ENCODE results near the gene EVA1C. TPM values are rescaled to one million over a fixed set of nuclear protein-coding genes. Genes with fewer than 3 reads are reported as not detected.
"Not testable (repeated sequence)": the region's sequence is repeated elsewhere in the genome, so short reads cannot be mapped to it uniquely, and the experiment has no call there.

EVA1C gene
- total RNA-seq, 2 donors from 2014 or later: 39.2 to 53.5 TPM

DNA sequence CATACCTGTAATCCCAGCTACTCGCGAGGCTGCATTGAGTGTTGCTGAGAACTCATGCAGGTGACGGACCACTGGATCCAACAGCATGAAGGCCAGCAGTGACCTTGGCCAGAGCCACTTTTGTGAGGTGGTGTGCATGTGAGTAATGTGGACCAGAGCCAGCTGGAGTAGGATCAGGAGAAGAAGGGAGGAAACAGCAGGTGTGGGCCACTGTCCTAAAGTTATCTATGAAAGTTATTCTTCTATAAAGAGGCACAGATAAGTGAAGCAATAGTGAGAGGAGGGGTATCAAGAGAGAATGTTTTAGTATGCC is 125.0 kb downstream of the EVA1C start:
- DNase-seq (ENCODE audit: low spot score): no peak
- intact Hi-C loops (cut with DNase I): no loop called here

DNA sequence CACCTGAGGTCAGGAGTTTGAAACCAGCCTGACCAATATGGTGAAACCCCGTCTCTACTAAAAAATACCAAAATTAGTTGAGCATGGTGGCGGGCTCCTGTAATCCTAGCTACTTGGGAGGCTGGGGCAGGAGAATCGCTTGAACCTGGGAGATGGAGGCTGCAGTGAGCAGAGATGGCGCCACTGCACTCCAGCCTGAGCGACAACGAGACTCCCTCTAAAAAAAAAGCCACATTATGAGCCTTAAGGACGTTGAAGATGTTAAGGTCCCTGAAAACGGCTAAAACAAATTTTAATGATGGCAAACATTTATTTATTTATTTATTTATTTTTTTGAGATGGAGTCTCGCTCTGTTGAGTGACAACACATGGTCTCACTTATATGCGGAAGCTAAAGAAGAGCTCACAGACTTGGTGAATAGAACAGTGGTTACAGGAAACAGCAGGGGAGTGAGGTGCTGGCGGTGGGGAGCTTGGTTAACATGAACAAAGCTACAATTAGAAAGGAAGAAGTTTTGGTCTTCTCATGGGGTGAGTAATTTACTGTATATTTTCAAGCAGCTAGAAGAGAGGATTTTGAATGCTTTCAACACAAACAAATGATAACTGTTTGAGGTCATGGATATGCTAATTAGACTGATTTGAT is 125.8 kb downstream of the EVA1C start:
- DNase-seq (ENCODE audit: low spot score): no peak
- intact Hi-C loops (cut with DNase I): no loop called here

DNA sequence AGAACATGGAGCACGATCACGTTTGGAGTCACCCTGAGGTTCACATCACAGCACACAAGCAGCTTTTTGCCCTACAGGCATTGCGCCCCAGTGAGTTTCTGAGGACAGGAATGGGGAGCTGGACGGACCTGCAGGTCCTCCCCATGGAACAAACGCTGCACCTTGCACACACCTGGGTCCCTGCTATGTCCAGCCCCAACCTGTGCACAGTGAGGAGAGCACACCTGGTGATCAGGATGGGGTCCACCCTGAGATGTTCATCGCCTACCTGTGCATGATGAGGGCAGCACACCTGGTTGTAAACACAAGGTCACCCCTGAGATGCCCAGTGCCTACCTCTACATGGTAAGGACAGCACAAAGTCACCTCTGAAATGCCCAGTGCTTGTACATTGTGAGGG is 126.9 kb downstream of the EVA1C start:
- DNase-seq (ENCODE audit: low spot score): no peak
- intact Hi-C loops (cut with DNase I): no loop called here

DNA sequence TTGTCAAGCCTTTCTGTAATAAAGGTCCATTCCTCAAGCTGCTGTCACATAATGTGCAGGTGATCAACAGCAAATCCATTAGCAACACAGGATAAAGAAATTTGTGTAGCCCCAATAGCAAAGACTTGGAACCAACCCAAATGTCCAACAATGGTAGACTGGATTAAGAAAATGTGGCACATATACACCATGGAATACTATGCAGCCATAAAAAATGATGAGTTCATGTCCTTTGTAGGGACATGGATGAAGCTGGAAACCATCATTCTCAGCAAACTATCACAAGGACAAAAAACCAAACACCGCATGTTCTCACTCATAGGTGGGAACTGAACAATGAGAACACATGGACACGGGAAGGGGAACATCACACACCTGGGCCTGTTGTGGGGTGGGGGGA is 130.6 kb downstream of the EVA1C start:
- intact Hi-C loops (cut with DNase I); DNase-seq (ENCODE audit: low spot score): not testable (repeated sequence)

DNA sequence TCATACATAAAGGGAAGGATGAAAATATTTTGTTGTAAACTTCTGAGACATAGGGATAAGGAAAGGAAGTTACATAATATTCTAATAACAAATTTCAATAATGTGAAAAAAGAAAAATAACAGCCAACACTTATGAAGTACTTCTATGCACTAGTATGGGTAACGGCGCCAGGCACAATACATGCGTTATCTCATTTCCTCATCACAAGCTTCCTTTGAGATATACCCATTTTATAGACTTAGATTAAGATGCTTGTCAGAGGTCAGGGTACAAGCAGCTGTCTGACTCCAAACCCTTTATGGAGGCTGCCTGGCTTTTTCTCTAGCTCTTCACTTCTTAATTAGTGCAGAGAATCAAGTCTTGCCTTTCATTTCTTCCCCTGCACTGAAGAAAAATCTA is 131.5 kb downstream of the EVA1C start:
- intact Hi-C loops (cut with DNase I): no loop called here
- DNase-seq (ENCODE audit: low spot score): no peak

DNA sequence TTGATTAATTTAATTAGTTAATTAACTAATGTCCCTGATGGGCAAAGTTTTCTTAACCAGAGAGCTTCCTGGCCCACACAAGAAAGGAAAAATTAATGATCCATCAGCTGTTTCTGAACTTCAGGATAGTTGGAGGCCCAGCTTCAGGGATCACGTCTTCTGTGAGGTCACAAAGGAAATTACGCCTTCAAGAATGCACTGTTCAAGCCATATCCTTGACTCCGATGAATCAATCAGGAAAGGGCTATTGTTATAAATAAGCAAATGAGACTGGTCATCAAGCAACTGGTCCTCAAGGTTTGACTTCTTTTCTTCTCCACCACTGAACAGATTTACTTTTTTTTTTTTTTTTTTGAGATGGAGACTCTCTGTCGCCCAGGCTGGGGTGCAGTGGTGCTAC is 132.2 kb downstream of the EVA1C start:
- intact Hi-C loops (cut with DNase I): no loop called here
- no peak for DNase-seq (ENCODE audit: low spot score)

DNA sequence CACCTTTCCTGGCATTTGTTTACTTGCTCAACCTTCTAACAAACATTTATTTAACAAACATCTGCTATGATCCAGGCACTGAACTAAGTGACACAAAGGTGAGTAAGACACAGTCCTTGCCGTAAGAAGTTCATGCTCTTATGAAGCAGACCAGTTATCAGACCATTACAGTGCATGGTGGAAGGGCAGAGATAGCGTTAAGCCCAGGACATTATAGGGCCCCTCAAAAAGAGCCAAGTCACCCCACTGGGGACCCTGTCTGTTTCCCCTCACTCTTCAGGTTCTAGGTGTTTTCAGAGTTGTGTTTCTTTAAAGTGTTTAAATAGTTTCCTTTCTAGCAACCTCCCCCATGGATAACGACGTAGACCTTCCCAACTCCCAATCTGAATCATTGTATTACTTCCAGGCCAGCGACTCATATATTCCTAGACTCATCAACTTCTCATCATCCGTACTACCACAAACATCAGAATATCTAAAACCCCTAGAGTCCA is 133.5 kb downstream of the EVA1C start:
- DNase-seq (ENCODE audit: low spot score): no peak
- intact Hi-C loops (cut with DNase I): no loop called here

DNA sequence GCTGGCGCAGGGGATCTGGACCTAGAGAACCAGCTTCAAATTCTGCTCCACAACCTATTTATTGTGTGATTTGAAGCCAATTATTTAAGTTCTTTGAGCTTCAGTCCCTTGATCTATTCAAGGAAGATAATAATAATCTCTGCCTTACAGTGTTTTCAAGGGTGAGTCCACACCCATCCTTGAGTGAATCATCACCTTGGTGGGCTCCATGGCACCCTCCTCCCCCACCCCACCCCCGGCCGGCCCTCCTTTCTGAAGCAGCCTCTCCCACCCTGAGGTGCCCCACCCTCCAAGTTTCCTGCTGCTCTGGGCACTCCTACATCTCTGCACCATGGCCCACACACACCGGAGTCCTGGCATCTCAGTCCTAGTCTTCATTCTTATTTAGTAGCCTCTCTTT is 134.5 kb downstream of the EVA1C start:
- no peak for DNase-seq (ENCODE audit: low spot score)
- intact Hi-C loops (cut with DNase I): no loop called here

DNA sequence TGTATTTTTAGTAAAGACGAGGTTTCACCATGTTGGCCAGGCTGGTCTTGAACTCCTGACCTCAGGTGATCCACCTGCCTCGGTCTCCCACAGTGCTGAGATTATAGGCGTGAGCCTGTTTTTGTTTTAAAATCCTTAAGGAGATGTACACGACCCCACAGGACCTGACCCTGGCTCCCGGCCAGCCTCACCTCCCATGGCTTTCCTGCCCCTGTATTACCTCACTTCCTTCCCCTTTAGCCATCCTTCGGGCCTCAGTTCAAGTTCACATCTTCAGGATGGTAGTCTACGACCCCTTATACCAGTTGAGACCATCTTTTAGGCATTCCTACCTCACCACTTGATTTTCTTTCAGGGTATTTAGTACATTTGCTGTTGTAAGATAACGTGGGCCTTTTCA is 136.5 kb downstream of the EVA1C start:
- intact Hi-C loops (cut with DNase I): no loop called here
- DNase-seq (ENCODE audit: low spot score): no peak

DNA sequence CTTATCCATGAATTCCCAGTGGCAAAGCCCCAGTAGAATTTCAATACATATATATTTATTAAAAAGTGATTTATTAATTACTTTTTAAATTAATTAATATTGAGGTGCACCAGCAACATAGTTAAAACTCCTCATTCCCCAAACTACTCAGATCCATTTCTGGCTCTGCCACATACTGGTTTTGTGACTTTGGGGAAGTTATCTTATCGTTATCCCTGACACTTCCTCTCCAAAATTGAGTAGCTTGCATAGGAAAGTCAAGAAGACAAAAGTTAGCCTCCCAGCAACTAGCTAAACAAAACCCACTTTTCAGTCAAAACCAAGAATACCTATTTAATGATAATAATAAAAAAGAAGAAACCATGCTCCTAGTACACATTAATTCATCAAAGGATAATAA is 136.9 kb downstream of the EVA1C start:
- DNase-seq (ENCODE audit: low spot score): no peak
- intact Hi-C loops (cut with DNase I): no loop called here

DNA sequence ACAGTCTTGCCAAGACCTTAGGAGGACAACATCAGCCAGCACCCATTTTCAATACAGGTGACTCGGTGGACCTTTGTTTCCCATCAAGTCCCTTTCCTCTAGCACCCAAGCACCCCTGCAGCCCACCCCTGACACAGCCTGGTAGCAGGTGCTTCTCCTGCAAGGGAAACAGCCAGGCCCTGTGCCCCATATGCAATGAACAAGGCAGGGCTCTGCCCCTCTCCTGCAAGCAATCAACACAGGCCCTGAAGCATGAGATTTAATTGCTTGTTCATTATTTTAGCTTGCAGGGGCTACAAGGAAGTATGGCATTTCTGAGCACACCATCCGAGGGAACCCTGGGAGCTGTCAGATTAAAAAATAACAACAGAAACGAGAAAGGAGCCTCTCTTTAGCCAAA is 137.4 kb downstream of the EVA1C start:
- DNase-seq (ENCODE audit: low spot score): no peak
- intact Hi-C loops (cut with DNase I): no loop called here

DNA sequence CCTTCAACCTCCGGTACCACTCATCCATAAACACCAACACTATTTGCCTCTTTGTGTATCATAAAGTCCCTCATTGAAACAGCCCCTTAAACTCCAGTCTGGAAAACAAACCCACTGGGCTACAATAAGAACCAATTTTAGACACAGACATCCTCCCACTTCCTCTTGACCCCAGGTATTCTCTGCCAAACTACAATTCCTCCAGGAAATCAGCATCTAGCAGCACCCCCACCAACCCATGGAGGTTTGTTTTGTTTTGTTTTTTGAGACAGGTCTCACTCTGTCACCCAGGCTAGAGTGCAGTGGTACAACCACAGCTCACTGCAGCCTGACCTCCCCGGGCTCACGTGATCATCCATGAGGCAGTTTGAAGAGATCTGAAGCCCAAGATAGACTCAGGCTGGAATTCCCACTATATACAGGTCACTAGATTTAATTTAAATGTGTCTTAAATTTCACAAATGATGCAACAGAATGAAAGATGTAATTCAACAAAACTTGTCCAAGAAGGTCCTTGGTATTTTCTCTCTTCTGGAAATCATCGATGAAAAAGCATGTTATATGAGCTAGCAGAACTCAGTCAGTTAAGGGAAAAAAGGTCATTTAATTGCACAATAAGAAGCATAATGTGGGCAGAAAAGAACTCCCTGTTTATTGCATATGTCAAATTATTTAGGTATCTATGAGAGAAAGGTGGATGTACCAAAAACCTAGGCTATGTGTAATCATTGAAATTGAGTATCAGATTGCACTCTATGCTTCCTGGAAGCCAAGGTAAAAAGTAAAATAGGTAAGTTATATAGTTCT is 142.5 kb downstream of the EVA1C start:
- no peak for DNase-seq (ENCODE audit: low spot score)
- intact Hi-C loops (cut with DNase I): no loop called here

DNA sequence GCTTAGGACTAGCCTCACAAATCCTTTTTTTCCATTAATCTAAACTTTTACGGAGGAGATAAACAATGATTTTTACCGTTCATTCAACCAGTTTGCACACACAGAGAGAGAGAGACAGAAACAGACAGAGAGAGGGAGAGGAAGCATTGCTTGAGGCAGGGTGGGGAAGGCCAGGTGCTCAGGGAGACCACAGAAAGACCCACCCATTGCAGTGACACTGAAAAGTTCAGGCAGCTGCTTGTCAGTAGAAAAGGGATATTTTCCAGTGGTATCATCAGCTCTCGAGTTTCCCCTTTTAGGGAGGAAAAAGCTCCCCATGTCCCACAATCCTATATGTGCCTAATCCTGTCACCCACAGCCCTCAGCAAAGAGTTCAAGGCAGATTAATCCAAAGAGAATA is 145.6 kb downstream of the EVA1C start:
- intact Hi-C loops (cut with DNase I): no loop called here
- no peak for DNase-seq (ENCODE audit: low spot score)

DNA sequence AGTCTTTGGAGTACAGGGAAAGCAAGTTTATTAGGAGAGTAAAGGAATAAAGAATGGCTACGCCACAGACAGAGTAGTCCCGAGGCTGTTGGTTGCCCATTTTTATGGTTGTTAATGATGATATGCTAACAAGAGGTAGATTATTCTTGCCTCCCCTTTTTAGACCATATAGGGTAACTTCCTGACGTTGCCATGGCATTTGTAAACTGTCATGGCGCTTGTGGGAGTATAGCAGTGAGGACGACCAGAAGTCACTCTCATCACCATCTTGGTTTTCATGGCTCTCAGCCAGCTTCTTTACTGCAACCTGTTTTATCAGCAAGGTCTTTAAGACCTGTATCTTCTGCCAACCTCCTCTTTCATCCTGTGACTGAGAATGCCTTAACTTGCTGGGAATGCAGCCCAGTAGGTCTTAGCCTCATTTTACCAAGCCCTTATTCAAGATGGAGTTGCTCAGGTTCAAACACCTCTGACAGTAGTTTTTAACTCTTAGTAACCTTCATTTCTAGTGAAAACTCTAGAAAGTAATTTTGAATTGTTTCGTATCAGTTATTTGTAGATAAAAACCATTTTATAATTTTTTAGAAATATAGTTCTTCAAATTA is 146.6 kb downstream of the EVA1C start:
- no peak for DNase-seq (ENCODE audit: low spot score)
- intact Hi-C loops (cut with DNase I): no loop called here

DNA sequence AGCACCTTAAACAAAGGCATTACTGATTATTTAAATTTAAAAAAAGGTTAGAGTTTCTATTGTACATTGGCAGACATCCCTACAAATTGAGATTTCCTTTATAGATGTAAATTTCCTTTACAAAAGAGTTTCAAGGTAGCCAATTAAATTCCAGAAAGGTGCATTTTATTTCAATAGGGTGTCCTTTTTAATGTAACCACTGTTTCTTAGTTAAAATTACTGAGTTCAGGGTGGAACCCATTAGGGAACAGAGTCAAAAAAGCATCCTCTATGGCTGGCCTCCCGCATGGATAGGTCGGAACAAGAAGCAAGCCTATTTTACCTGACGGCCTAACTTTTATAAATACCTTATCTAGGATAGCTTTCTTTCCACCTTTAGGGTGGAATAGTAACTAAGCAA is 148.4 kb downstream of the EVA1C start:
- intact Hi-C loops (cut with DNase I): loop anchor here in 1 of 2 donors (10.0 kb wide), 1 partner anchor 146 kb away; the partner anchor contains the start of gene EVA1C
- DNase-seq (ENCODE audit: low spot score): no peak

DNA sequence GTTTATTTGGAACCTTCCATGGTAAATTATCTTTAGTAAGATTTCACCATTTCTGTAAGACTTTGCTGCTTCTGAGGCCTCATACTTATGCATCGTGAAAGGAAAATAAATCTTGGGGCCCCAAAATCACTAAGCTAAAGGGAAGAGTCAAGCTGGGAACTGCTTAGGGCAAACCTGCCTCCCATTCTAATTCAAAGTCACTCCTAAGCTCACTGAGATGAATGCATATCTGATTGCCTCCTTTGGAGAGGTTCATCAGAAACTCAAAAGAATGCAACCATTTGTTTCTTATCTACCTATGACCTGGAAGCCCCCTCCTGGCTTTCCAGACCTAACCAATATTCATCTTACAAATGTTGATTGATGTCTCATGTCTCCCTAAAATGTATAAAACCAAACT is 149.0 kb downstream of the EVA1C start:
- DNase-seq (ENCODE audit: low spot score): not testable (repeated sequence)
- intact Hi-C loops (cut with DNase I): loop anchor here in 1 of 2 donors (10.0 kb wide), 1 partner anchor 147 kb away; the partner anchor contains the start of gene EVA1C

DNA sequence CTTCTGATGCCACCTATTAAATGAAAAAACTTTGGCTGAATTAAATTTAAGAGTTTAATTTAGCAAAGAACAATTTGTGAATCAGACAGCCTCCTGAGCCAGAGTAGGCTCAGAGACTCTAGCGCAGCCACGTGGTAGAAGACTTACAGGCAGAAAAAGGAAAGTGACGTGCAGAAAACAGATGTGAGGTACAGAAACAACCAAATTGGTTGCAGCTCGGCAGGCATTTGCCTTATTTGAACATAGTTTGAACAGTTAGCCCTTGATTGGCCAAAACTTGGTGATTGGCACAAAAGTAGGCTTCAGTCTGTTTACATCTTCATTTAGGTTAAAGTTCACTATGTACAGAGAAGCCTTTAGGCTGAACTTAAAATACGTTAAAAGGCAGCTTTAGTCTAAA is 149.9 kb downstream of the EVA1C start:
- no peak for DNase-seq (ENCODE audit: low spot score)
- intact Hi-C loops (cut with DNase I): loop anchor here in 1 of 2 donors (10.0 kb wide), 1 partner anchor 148 kb away; the partner anchor contains the start of gene EVA1C

DNA sequence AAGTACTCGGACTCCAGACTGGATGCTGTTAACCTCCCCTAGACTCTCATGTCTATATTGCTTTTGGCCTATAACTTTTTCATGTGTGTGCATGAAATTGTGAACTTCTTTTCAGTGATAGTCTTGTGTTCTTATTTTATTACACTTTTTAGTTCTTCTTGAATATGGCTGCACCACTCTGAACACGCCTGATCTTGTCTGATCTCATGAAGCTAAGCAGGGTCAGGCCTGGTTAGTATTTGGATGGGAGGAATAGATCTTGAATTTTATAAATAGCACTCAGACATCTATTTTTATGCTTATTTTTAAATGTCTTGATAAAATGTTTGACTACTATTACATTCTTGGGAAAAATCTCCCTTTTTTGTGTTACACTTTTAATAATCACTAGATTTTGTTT is 150.4 kb downstream of the EVA1C start:
- DNase-seq (ENCODE audit: low spot score): no peak
- intact Hi-C loops (cut with DNase I): loop anchor here in 1 of 2 donors (10.0 kb wide), 1 partner anchor 148 kb away; the partner anchor contains the start of gene EVA1C
